Measurements from ENCODE around the gene FRZB. TPM values are rescaled to one million over a fixed set of nuclear protein-coding genes. Genes with fewer than 3 reads are reported as not detected.

The FRZB gene
- total and polyA plus RNA-seq, 2 donors (not counting 1 experiment from before 2014, with no cell fraction given), result 1.5 to 2.0 TPM

DNA sequence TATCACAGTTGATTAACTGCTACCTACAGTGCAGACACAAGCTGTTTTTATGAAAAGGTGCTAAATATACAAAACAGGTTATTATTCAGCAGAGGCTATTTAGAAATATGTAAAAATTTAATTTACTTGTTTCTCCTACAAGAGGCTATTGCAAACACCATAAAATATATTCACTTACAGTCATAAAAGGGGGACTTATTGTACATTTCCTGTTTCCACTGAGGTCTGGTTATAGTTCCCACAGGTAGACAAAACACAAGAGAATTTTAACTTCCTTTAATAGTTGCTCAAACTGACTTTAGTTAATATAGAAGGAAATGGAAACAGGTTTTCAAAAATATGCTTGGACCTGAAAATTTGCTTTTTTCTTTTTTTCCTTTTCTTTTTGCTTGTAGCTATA is 40.0 kb upstream of the FRZB start:
- Histone ChIP-seq H3K79me2 (ENCODE audit: control insufficient read depth, insufficient read depth, low read length) (no peaks in the 10 kb centered on the region), H3K9ac (ENCODE audit: insufficient read depth, low read length) (no peak overlapping the region), H3K27ac (ENCODE audit: insufficient read depth, low read length) (no peak overlapping the region), H4K20me1 (ENCODE audit: control insufficient read depth, extremely low read depth, insufficient read depth, low read length) (no peaks in the 10 kb centered on the region), H3K4me1 (ENCODE audit: control insufficient read depth, extremely low read depth, insufficient read depth, low read length) (no peaks in the 10 kb centered on the region), H3K9me3 (ENCODE audit: control insufficient read depth, insufficient read depth, low read depth, low read length) (no peaks in the 10 kb centered on the region), H3K36me3 (ENCODE audit: control insufficient read depth, insufficient read depth, low read length) (peaks cover 1% of the 10 kb centered on the region), H3K4me3 (replicated peaks in 1 of 4; ENCODE audit: control extremely low read depth in 1 of 4, insufficient read depth in 1 of 4, low read depth in 3 of 4, low read length in 4 of 4) (no peak overlapping the region), H2AFZ (ENCODE audit: low read length) (no peak overlapping the region), H3K27me3 (ENCODE audit: control insufficient read depth, insufficient read depth, low read length) (no peaks in the 10 kb centered on the region), H3K4me2 (ENCODE audit: extremely low read depth, insufficient read depth, low read length) (no peak overlapping the region)
- DNase-seq (ENCODE audit: low read depth in 2 of 2), result no peak
- TF ChIP-seq CTCF (conservative IDR thresholded peaks at IDR 0.05 in 1 of 2, IDR thresholded peaks at IDR 0.05 in 1 of 2; ENCODE audit: low read depth in 1 of 2, low read length in 2 of 2) (no peak), EZH2 (IDR thresholded peaks at IDR 0.05; ENCODE audit: low read length, missing control alignments) (no peak)

GRCh38 chr2:182904844-182905243 is 38.4 kb upstream of the FRZB start:
- Histone ChIP-seq H3K9me3 (ENCODE audit: control insufficient read depth, insufficient read depth, low read depth, low read length) (no peaks in the 10 kb centered on the region), H3K27me3 (ENCODE audit: control insufficient read depth, insufficient read depth, low read length) (no peaks in the 10 kb centered on the region), H3K4me3 (replicated peaks in 1 of 4; ENCODE audit: control extremely low read depth in 1 of 4, insufficient read depth in 1 of 4, low read depth in 3 of 4, low read length in 4 of 4) (no peak overlapping the region), H3K4me1 (ENCODE audit: control insufficient read depth, extremely low read depth, insufficient read depth, low read length) (no peaks in the 10 kb centered on the region), H2AFZ (ENCODE audit: low read length) (no peak overlapping the region), H3K79me2 (ENCODE audit: control insufficient read depth, insufficient read depth, low read length) (no peaks in the 10 kb centered on the region), H4K20me1 (ENCODE audit: control insufficient read depth, extremely low read depth, insufficient read depth, low read length) (no peaks in the 10 kb centered on the region), H3K9ac (ENCODE audit: insufficient read depth, low read length) (no peak overlapping the region), H3K27ac (ENCODE audit: insufficient read depth, low read length) (no peak overlapping the region), H3K4me2 (ENCODE audit: extremely low read depth, insufficient read depth, low read length) (no peak overlapping the region), H3K36me3 (ENCODE audit: control insufficient read depth, insufficient read depth, low read length) (peaks cover 1% of the 10 kb centered on the region)
- no peak for DNase-seq (ENCODE audit: low read depth in 2 of 2)
- TF ChIP-seq CTCF (conservative IDR thresholded peaks at IDR 0.05 in 1 of 2, IDR thresholded peaks at IDR 0.05 in 1 of 2; ENCODE audit: low read depth in 1 of 2, low read length in 2 of 2) (no peak), EZH2 (IDR thresholded peaks at IDR 0.05; ENCODE audit: low read length, missing control alignments) (no peak)

- no peak overlapping the region for H2AFZ ChIP-seq (ENCODE audit: low read length)
- H3K4me3 ChIP-seq (replicated peaks in 1 of 4; ENCODE audit: control extremely low read depth in 1 of 4, insufficient read depth in 1 of 4, low read depth in 3 of 4, low read length in 4 of 4), result no peak overlapping the region
- DNase-seq (ENCODE audit: low read depth in 2 of 2), result no peak
- no peaks in the 10 kb centered on the region for H3K79me2 ChIP-seq (ENCODE audit: control insufficient read depth, insufficient read depth, low read length)
- no peak overlapping the region for H3K27ac ChIP-seq (ENCODE audit: insufficient read depth, low read length)
- no peaks in the 10 kb centered on the region for H4K20me1 ChIP-seq (ENCODE audit: control insufficient read depth, extremely low read depth, insufficient read depth, low read length)
- H3K4me1 ChIP-seq (ENCODE audit: control insufficient read depth, extremely low read depth, insufficient read depth, low read length), result no peaks in the 10 kb centered on the region
- H3K9ac ChIP-seq (ENCODE audit: insufficient read depth, low read length), result no peak overlapping the region
- H3K9me3 ChIP-seq (ENCODE audit: control insufficient read depth, insufficient read depth, low read depth, low read length), result no peaks in the 10 kb centered on the region
- TF ChIP-seq EZH2 (IDR thresholded peaks at IDR 0.05; ENCODE audit: low read length, missing control alignments) (no peak), CTCF (conservative IDR thresholded peaks at IDR 0.05 in 1 of 2, IDR thresholded peaks at IDR 0.05 in 1 of 2; ENCODE audit: low read depth in 1 of 2, low read length in 2 of 2) (no peak)
- H3K36me3 ChIP-seq (ENCODE audit: control insufficient read depth, insufficient read depth, low read length), result no peaks in the 10 kb centered on the region
- no peaks in the 10 kb centered on the region for H3K27me3 ChIP-seq (ENCODE audit: control insufficient read depth, insufficient read depth, low read length)
- H3K4me2 ChIP-seq (ENCODE audit: extremely low read depth, insufficient read depth, low read length), result no peak overlapping the region
Measured at GRCh38 chr2:182903566-182903965, 37.1 kb upstream of the FRZB start.
